ENCODE data around the gene NUP214.

GRCh38 chr9:131117762-131118145, 7.6 kb upstream of the NUP214 start:
- no peak for TF ChIP-seq SUZ12 (IDR thresholded peaks at IDR 0.05; ENCODE audit: extremely low read depth, insufficient read depth, insufficient read length)
- TF ChIP-seq ZNF274 (IDR thresholded peaks at IDR 0.05; ENCODE audit: low read depth, low read length) = no peak
